HEK293 (cell line): ENCODE data around the gene MIA2.

Source experiments
- CTCF ChIA-PET: fragments of 350-600 bp; formaldehyde crosslinking; extraction: SDS; loops from one replicate; lab custom pipeline; 2021; ENCODE audit warnings: antibody characterized with exemption; lab: Yijun Ruan, JAX
- POLR2A ChIA-PET: fragments of 300-600 bp; formaldehyde crosslinking; extraction: SDS; loops from one replicate; lab custom pipeline; 2020; ENCODE audit warnings: antibody characterized with exemption, inconsistent platforms; lab: Yijun Ruan, JAX
- H3K27ac ChIP-seq: fragments of 200-500 bp; sonication (Bioruptor generic); 2 replicates; pipeline ENCODE4 v1.5.1; 2014; ENCODE audit warnings: low read depth, low read length, control low read depth, inconsistent platforms; ENCODE audit errors: extremely low read depth
- H3K36me3 ChIP-seq, 2 experiments: fragments of 200-500 bp in 1 of 2; sonication (Bioruptor generic) in 1 of 2; 1 replicate in 1 of 2; 2 replicates in 1 of 2; pipeline ENCODE4 v1.5.1; 2014 to 2017; ENCODE audit warnings: inconsistent platforms in 2 of 2, low read length in 2 of 2; ENCODE audit not compliant: control insufficient read depth in 2 of 2, insufficient read depth in 1 of 2
- H3K4me1 ChIP-seq: fragments of 200-500 bp; sonication (Bioruptor generic); 2 replicates; pipeline ENCODE4 v1.5.1; 2014; ENCODE audit warnings: mild to moderate bottlenecking, low read length, inconsistent platforms; ENCODE audit not compliant: control insufficient read depth, insufficient read depth
- H3K4me3 ChIP-seq: 2 replicates; pipeline ENCODE4 v1.5.1; 2011; ENCODE audit warnings: low read depth, mild to moderate bottlenecking, control low read depth, low read length, moderate library complexity
- H3K9me3 ChIP-seq: fragments of 200-500 bp; sonication (Bioruptor generic); 2 replicates; pipeline ENCODE4 v1.5.1; 2014; ENCODE audit warnings: low read depth, low read length, inconsistent platforms; ENCODE audit not compliant: control insufficient read depth, insufficient read depth
- BCL11A ChIP-seq: fragments of 450-650 bp; formaldehyde crosslinking; IDR thresholded peaks from 2 replicates; pipeline ENCODE4 v1.5.1; 2016; ENCODE audit warnings: low read depth, missing biosample characterization, missing genetic modification characterization
- FEZF1 ChIP-seq: fragments of 450-650 bp; formaldehyde crosslinking; IDR thresholded peaks from 2 replicates; pipeline ENCODE4 v1.5.1; 2016; ENCODE audit warnings: missing biosample characterization, missing genetic modification characterization
- OVOL3 ChIP-seq: fragments of 450-650 bp; formaldehyde crosslinking; IDR thresholded peaks from 2 replicates; pipeline ENCODE4 v1.5.1; 2016; ENCODE audit warnings: missing biosample characterization, missing genetic modification characterization
- ZBTB20 ChIP-seq: fragments of 450-650 bp; formaldehyde crosslinking; IDR thresholded peaks from 2 replicates; pipeline ENCODE4 v1.5.1; 2016; ENCODE audit warnings: missing biosample characterization, missing genetic modification characterization
- ZBTB48 ChIP-seq: fragments of 450-650 bp; formaldehyde crosslinking; IDR thresholded peaks from 2 replicates; pipeline ENCODE4 v1.5.1; 2016; ENCODE audit warnings: missing biosample characterization, missing genetic modification characterization
- ZBTB8A ChIP-seq: fragments of 450-650 bp; formaldehyde crosslinking; IDR thresholded peaks from 2 replicates; pipeline ENCODE4 v1.5.1; 2016; ENCODE audit warnings: missing biosample characterization, missing genetic modification characterization
- ZNF148 ChIP-seq: fragments of 450-650 bp; formaldehyde crosslinking; IDR thresholded peaks from 2 replicates; pipeline ENCODE4 v1.5.0; 2017; ENCODE audit warnings: missing biosample characterization, missing genetic modification characterization, borderline replicate concordance
- ZNF26 ChIP-seq: fragments of 450-650 bp; formaldehyde crosslinking; IDR thresholded peaks from 2 replicates; pipeline ENCODE4 v1.5.1; 2016; ENCODE audit warnings: missing biosample characterization, missing genetic modification characterization
- ZNF335 ChIP-seq: fragments of 450-650 bp; formaldehyde crosslinking; conservative IDR thresholded peaks from 2 replicates; pipeline ENCODE4 v1.5.1; 2016; ENCODE audit warnings: missing biosample characterization, missing genetic modification characterization
- ZNF394 ChIP-seq: fragments of 450-650 bp; formaldehyde crosslinking; IDR thresholded peaks from 2 replicates; pipeline ENCODE4 v1.5.1; 2016; ENCODE audit warnings: missing biosample characterization, missing genetic modification characterization, mild to moderate bottlenecking, moderate library complexity, borderline replicate concordance
- ZNF473 ChIP-seq: fragments of 450-650 bp; formaldehyde crosslinking; IDR thresholded peaks from 2 replicates; pipeline ENCODE4 v1.5.1; 2017; ENCODE audit warnings: missing biosample characterization, missing genetic modification characterization
- ZNF501 ChIP-seq: fragments of 450-650 bp; formaldehyde crosslinking; IDR thresholded peaks from 2 replicates; pipeline ENCODE4 v1.5.1; 2016; ENCODE audit warnings: missing biosample characterization, missing genetic modification characterization
- ZNF560 ChIP-seq: fragments of 450-650 bp; formaldehyde crosslinking; IDR thresholded peaks from 2 replicates; pipeline ENCODE4 v1.5.1; 2017; ENCODE audit warnings: missing biosample characterization, missing genetic modification characterization, borderline replicate concordance
- ZNF600 ChIP-seq: fragments of 450-650 bp; formaldehyde crosslinking; IDR thresholded peaks from 2 replicates; pipeline ENCODE4 v1.5.1; 2016; ENCODE audit warnings: missing biosample characterization, missing genetic modification characterization
- ZNF664 ChIP-seq: fragments of 450-650 bp; formaldehyde crosslinking; IDR thresholded peaks from 2 replicates; pipeline ENCODE4 v1.5.1; 2016; ENCODE audit warnings: missing biosample characterization, missing genetic modification characterization
- ZNF791 ChIP-seq: fragments of 450-650 bp; formaldehyde crosslinking; IDR thresholded peaks from 2 replicates; pipeline ENCODE4 v1.5.1; 2016; ENCODE audit warnings: missing biosample characterization, missing genetic modification characterization
- ZSCAN23 ChIP-seq: fragments of 450-650 bp; formaldehyde crosslinking; IDR thresholded peaks from 2 replicates; pipeline ENCODE4 v1.5.1; 2016; ENCODE audit warnings: missing biosample characterization, missing genetic modification characterization
- TF ChIP-seq, protein P1 (sequence below): fragments of 450-650 bp; formaldehyde crosslinking; IDR thresholded peaks from 2 replicates; pipeline ENCODE4 v1.5.1; 2016; ENCODE audit warnings: missing biosample characterization, missing genetic modification characterization
- TF ChIP-seq, protein P2 (sequence below): fragments of 450-650 bp; formaldehyde crosslinking; IDR thresholded peaks from 2 replicates; pipeline ENCODE4 v1.5.1; 2017; ENCODE audit warnings: missing biosample characterization, mild to moderate bottlenecking, missing genetic modification characterization, moderate library complexity
- TF ChIP-seq, protein P3 (sequence below): fragments of 450-650 bp; formaldehyde crosslinking; IDR thresholded peaks from 2 replicates; pipeline ENCODE4 v1.5.1; 2017; ENCODE audit warnings: missing biosample characterization, missing genetic modification characterization

Gene MIA2

DNA sequence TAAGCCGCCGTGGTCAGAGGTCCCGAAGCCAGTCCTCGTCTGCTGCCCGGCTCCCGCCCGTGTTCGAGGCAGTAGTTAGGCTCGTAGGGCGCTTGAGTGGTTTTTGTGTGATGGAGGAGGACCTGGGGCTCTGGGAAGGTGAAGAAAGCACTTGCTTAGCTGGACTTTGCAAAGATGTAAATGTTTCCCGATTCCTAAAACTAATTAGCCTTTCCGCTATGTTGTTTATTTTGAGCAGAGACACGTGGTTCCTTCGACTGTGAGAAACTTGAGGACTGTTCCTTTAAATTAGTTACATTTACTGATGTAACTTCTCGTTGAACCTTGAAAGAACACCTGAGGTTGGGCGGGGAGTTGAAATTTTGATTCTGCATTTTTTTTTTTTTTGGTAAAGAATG, 33.9 kb downstream of the MIA2 start:
- Histone ChIP-seq H3K9me3 (no peaks in the 10 kb centered on the region), H3K36me3 (no peaks in the 10 kb centered on the region), H3K4me1 (peaks cover 5% of the 10 kb centered on the region; the same call in 1 of the 2 replicates), H3K4me3 (peak overlapping the region; percentile 61), H3K27ac (peak overlapping the region; percentile 99)
- TF ChIP-seq ZNF473 (tag by site-specific recombination) (no peak), ZNF394 (tag by site-specific recombination) (peak; percentile 63), FEZF1 (tag by site-specific recombination) (no peak), ZNF664 (tag by site-specific recombination) (peak; percentile 86), ZBTB48 (peak; percentile 22; the same call in 1 of the 2 replicates), ZBTB20 (tag by site-specific recombination) (peak; percentile 30; the same call in 1 of the 2 replicates), ZNF560 (tag by site-specific recombination) (no peak), ZSCAN23 (no peak), ZBTB8A (tag by site-specific recombination) (0 out of 2 replicates have a peak, but pooled peaks have one; percentile 22), ZNF501 (tag by site-specific recombination) (0 out of 2 replicates have a peak, but pooled peaks have one; percentile 7), ZNF335 (tag by site-specific recombination) (peak; percentile 84), BCL11A (tag by site-specific recombination) (peak; percentile 10; the same call in 1 of the 2 replicates), OVOL3 (tag by site-specific recombination) (0 out of 2 replicates have a peak, but pooled peaks have one; percentile 22), ZNF791 (tag by site-specific recombination) (no peak), ZNF600 (tag by site-specific recombination) (peak; percentile 10; the same call in 1 of the 2 replicates), ZNF26 (tag by site-specific recombination) (no peak), ZNF148 (tag by site-specific recombination) (no peak)
- TF ChIP-seq, protein P1, sequence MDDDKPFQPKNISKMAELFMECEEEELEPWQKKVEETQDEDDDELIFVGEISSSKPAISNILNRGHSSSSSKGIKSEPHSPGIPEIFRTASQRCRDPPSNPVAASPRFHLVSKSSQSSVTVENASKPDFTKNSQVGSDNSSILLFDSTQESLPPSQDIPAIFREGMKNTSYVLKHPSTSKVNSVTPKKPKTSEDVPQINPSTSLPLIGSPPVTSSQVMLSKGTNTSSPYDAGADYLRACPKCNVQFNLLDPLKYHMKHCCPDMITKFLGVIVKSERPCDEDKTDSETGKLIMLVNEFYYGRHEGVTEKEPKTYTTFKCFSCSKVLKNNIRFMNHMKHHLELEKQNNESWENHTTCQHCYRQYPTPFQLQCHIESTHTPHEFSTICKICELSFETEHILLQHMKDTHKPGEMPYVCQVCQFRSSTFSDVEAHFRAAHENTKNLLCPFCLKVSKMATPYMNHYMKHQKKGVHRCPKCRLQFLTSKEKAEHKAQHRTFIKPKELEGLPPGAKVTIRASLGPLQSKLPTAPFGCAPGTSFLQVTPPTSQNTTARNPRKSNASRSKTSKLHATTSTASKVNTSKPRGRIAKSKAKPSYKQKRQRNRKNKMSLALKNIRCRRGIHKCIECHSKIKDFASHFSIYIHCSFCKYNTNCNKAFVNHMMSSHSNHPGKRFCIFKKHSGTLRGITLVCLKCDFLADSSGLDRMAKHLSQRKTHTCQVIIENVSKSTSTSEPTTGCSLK (tag by site-specific recombination): no peak
- TF ChIP-seq, protein P2, sequence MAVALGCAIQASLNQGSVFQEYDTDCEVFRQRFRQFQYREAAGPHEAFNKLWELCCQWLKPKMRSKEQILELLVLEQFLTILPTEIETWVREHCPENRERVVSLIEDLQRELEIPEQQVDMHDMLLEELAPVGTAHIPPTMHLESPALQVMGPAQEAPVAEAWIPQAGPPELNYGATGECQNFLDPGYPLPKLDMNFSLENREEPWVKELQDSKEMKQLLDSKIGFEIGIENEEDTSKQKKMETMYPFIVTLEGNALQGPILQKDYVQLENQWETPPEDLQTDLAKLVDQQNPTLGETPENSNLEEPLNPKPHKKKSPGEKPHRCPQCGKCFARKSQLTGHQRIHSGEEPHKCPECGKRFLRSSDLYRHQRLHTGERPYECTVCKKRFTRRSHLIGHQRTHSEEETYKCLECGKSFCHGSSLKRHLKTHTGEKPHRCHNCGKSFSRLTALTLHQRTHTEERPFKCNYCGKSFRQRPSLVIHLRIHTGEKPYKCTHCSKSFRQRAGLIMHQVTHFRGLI (tag by site-specific recombination): peak; percentile 41; the same call in 1 of the 2 replicates
- TF ChIP-seq, protein P3, sequence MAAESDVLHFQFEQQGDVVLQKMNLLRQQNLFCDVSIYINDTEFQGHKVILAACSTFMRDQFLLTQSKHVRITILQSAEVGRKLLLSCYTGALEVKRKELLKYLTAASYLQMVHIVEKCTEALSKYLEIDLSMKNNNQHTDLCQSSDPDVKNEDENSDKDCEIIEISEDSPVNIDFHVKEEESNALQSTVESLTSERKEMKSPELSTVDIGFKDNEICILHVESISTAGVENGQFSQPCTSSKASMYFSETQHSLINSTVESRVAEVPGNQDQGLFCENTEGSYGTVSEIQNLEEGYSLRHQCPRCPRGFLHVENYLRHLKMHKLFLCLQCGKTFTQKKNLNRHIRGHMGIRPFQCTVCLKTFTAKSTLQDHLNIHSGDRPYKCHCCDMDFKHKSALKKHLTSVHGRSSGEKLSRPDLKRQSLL (tag by site-specific recombination): 0 out of 2 replicates have a peak, but pooled peaks have one; percentile 11
- CTCF ChIA-PET: no interaction called here
- POLR2A ChIA-PET: interaction anchor here (1.0 to 3.7 kb wide), 9 partner anchors 64 to 165 kb away, joined by 3 to 32 read pairs (median 5); partner anchors contain the start of genes GEMIN2, PNN, SEC23A and TRAPPC6B
